Liver (tissue), 9 donors: ENCODE data around the gene MBD4. TPM values are rescaled to one million over a fixed set of nuclear protein-coding genes. Genes with fewer than 3 reads are reported as not detected.

Experiments used
- DNase-seq: peaks from one replicate; pipeline ENCODE4 v3.0.0-alpha.2; 2017; ENCODE audit warnings: low spot score
- H3K27ac ChIP-seq, 2 donors: one replicate each; pipeline ENCODE4 v1.7.0; 2013; ENCODE audit warnings: inconsistent platforms in 2 of 2, low read length in 2 of 2, control low read depth in 1 of 2, low read depth in 1 of 2, mild to moderate bottlenecking in 1 of 2
- H3K27me3 ChIP-seq, 4 donors: one replicate each; pipeline versions ENCODE4 v1.6.1 to v1.7.0; 2013; ENCODE audit warnings: low read length in 3 of 4, inconsistent platforms in 1 of 4, mild to moderate bottlenecking in 1 of 4, moderate library complexity in 1 of 4; ENCODE audit not compliant: control insufficient read depth in 4 of 4, insufficient read depth in 4 of 4
- H3K36me3 ChIP-seq, 4 donors: one replicate each; pipeline versions ENCODE4 v1.6.1 to v1.7.0; 2013; ENCODE audit warnings: low read length in 3 of 4, mild to moderate bottlenecking in 3 of 4, low read depth in 1 of 4, moderate library complexity in 1 of 4; ENCODE audit not compliant: control insufficient read depth in 4 of 4, insufficient read depth in 3 of 4
- H3K4me1 ChIP-seq, 4 donors: one replicate each; pipeline versions ENCODE4 v1.6.1 to v1.7.0; 2013; ENCODE audit warnings: low read length in 3 of 4, mild to moderate bottlenecking in 3 of 4, moderate library complexity in 1 of 4; ENCODE audit not compliant: control insufficient read depth in 4 of 4, insufficient read depth in 4 of 4
- H3K4me3 ChIP-seq, 3 donors: one replicate each; pipeline versions ENCODE4 v1.6.1 to v1.7.0; 2013; ENCODE audit warnings: low read length in 3 of 3, control low read depth in 1 of 3, low read depth in 1 of 3, mild to moderate bottlenecking in 1 of 3
- H3K9ac ChIP-seq, 2 donors: one replicate each; pipeline ENCODE4 v1.7.0; 2013; ENCODE audit warnings: low read length in 2 of 2, mild to moderate bottlenecking in 2 of 2, moderate library complexity in 2 of 2, control low read depth in 1 of 2, low read depth in 1 of 2
- H3K9me3 ChIP-seq, 4 donors: one replicate each; pipeline versions ENCODE4 v1.6.1 to v1.7.0; 2013; ENCODE audit warnings: low read length in 3 of 4; ENCODE audit not compliant: control insufficient read depth in 4 of 4
- EGR1 ChIP-seq, 2 donors: IDR thresholded peaks; 2 replicates each; pipeline ENCODE4 v1.6.1; 2016 to 2018; ENCODE audit warnings: antibody characterized with exemption in 2 of 2, low read depth in 2 of 2
- FOXA1 ChIP-seq: IDR thresholded peaks from 2 replicates; pipeline ENCODE4 v1.6.1; 2016; ENCODE audit warnings: antibody characterized with exemption
- FOXA2 ChIP-seq: IDR thresholded peaks from 2 replicates; pipeline ENCODE4 v1.6.1; 2016; ENCODE audit warnings: antibody characterized with exemption
- GABPA ChIP-seq, 2 donors: IDR thresholded peaks in 1 of 2; conservative IDR thresholded peaks in 1 of 2; 2 replicates each; pipeline ENCODE4 v1.6.1; 2016; ENCODE audit warnings: antibody characterized with exemption in 2 of 2, mild to moderate bottlenecking in 1 of 2, moderate library complexity in 1 of 2
- HNF4A ChIP-seq, 2 donors: conservative IDR thresholded peaks; 2 replicates each; pipeline ENCODE4 v1.6.1; 2016; ENCODE audit warnings: antibody characterized with exemption in 2 of 2, mild to moderate bottlenecking in 2 of 2
- HNF4G ChIP-seq: IDR thresholded peaks from 2 replicates; pipeline ENCODE4 v1.6.1; 2016; ENCODE audit warnings: antibody characterized with exemption
- JUND ChIP-seq, 2 donors: IDR thresholded peaks; 2 replicates each; pipeline ENCODE4 v1.6.1; 2016; ENCODE audit warnings: antibody characterized with exemption in 2 of 2
- NR2F2 ChIP-seq: IDR thresholded peaks from 2 replicates; pipeline ENCODE4 v1.6.1; 2016; ENCODE audit warnings: antibody characterized with exemption
- RAD21 ChIP-seq, 2 donors: IDR thresholded peaks; 2 replicates each; pipeline ENCODE4 v1.6.1; 2016; ENCODE audit warnings: antibody characterized with exemption in 2 of 2, mild to moderate bottlenecking in 2 of 2
- RXRA ChIP-seq, 2 donors: IDR thresholded peaks; 2 replicates each; pipeline ENCODE4 v1.6.1; 2017 to 2018; ENCODE audit warnings: antibody characterized with exemption in 2 of 2, mild to moderate bottlenecking in 1 of 2
- SP1 ChIP-seq: IDR thresholded peaks from 2 replicates; pipeline ENCODE4 v1.6.1; 2018; ENCODE audit warnings: antibody characterized with exemption, mild to moderate bottlenecking
- TAF1 ChIP-seq: conservative IDR thresholded peaks from 2 replicates; pipeline ENCODE4 v1.6.1; 2016; ENCODE audit warnings: antibody characterized with exemption, mild to moderate bottlenecking
- YY1 ChIP-seq: IDR thresholded peaks from 2 replicates; pipeline ENCODE4 v1.6.1; 2016; ENCODE audit warnings: antibody characterized with exemption, mild to moderate bottlenecking
- ZBTB33 ChIP-seq: IDR thresholded peaks from 2 replicates; pipeline ENCODE4 v1.6.1; 2016; ENCODE audit warnings: antibody characterized with exemption
- WGBS: extraction: QIAGEN DNeasy Blood & Tissue Kit; methylation state at CpG from one replicate; pipeline ENCODE4 v1.1.7; 2013; 5-methylcytosine and 5-hydroxymethylcytosine counted together
- polyA plus RNA-seq, 2 donors: library from polyadenylated mRNA; stranded (reverse) in 1 of 2; unstranded in 1 of 2; fragments of 200-250 nt in 1 of 2; fragments of >200 nt in 1 of 2; fragmentation: Nextera tagmentation in 1 of 2; extraction: Ambion mirVana in 1 of 2; gene quantifications; one replicate each; pipeline versions ENCODE4 v1.2.1 to v1.2.3, GENCODE V29; 2013 to 2015
- total RNA-seq, 2 donors: library from RNA; depleted of rRNA; stranded (reverse); fragments of >200 nt; gene quantifications; one replicate each; pipeline ENCODE4 v1.2.3, GENCODE V29; 2014
- TF ChIP-seq, protein P1 (sequence below): IDR thresholded peaks from 2 replicates; pipeline ENCODE4 v1.6.1; 2016; ENCODE audit warnings: antibody characterized with exemption, mild to moderate bottlenecking
- TF ChIP-seq, protein P2 (sequence below): IDR thresholded peaks from 2 replicates; pipeline ENCODE4 v1.6.1; 2016; ENCODE audit warnings: antibody characterized with exemption
- TF ChIP-seq, protein P3 (sequence below): fragments of 150-350 bp; IDR thresholded peaks from 2 replicates; pipeline ENCODE4 v1.5.1; 2017; ENCODE audit warnings: improper control_type of control experiment, low read depth, low read length; ENCODE audit not compliant: missing input control
- TF ChIP-seq, protein P4 (sequence below): IDR thresholded peaks from 2 replicates; pipeline ENCODE4 v1.6.1; 2016; ENCODE audit warnings: antibody characterized with exemption
- donor health status: healthy.
- donor health status: healthy.
- donor health status: healthy.
- donor health status: healthy.
- donor health status: healthy.

Gene MBD4
- total and polyA plus RNA-seq, 4 donors, result 16.9 to 24.8 (median 17.2) TPM

- 12% methylated on average over 4 of the region's 4 CpGs for WGBS
- Histone ChIP-seq H3K9ac (peak overlapping the region; percentile 42 to 67), H3K36me3 (peaks cover 0 to 6% (median 5%) of the 10 kb centered on the region in 4 donors), H3K9me3 (no peaks in the 10 kb centered on the region), H3K4me3 (no peak overlapping the region), H3K27me3 (no peaks in the 10 kb centered on the region), H3K4me1 (peaks cover 0 to 53% (median 30%) of the 10 kb centered on the region in 4 donors), H3K27ac (peak overlapping the region; percentile 55 to 65)
- TF ChIP-seq RXRA (IDR thresholded peaks at IDR 0.05) (peak in 1 of 2 donors; percentile 10), ZBTB33 (no peak), RAD21 (IDR thresholded peaks at IDR 0.05) (peak; percentile 40 to 52), SP1 (peak; percentile 40), FOXA1 (no peak), GABPA (IDR thresholded peaks at IDR 0.05 in 1 of 2, conservative IDR thresholded peaks at IDR 0.05 in 1 of 2) (no peak), NR2F2 (peak; percentile 42), TAF1 (no peak), HNF4G (no peak), JUND (IDR thresholded peaks at IDR 0.05) (no peak), YY1 (peak; percentile 69), HNF4A (conservative IDR thresholded peaks at IDR 0.05) (no peak), EGR1 (IDR thresholded peaks at IDR 0.05; ENCODE audit: low read depth in 2 of 2) (no peak), FOXA2 (no peak)
- TF ChIP-seq, protein P1, sequence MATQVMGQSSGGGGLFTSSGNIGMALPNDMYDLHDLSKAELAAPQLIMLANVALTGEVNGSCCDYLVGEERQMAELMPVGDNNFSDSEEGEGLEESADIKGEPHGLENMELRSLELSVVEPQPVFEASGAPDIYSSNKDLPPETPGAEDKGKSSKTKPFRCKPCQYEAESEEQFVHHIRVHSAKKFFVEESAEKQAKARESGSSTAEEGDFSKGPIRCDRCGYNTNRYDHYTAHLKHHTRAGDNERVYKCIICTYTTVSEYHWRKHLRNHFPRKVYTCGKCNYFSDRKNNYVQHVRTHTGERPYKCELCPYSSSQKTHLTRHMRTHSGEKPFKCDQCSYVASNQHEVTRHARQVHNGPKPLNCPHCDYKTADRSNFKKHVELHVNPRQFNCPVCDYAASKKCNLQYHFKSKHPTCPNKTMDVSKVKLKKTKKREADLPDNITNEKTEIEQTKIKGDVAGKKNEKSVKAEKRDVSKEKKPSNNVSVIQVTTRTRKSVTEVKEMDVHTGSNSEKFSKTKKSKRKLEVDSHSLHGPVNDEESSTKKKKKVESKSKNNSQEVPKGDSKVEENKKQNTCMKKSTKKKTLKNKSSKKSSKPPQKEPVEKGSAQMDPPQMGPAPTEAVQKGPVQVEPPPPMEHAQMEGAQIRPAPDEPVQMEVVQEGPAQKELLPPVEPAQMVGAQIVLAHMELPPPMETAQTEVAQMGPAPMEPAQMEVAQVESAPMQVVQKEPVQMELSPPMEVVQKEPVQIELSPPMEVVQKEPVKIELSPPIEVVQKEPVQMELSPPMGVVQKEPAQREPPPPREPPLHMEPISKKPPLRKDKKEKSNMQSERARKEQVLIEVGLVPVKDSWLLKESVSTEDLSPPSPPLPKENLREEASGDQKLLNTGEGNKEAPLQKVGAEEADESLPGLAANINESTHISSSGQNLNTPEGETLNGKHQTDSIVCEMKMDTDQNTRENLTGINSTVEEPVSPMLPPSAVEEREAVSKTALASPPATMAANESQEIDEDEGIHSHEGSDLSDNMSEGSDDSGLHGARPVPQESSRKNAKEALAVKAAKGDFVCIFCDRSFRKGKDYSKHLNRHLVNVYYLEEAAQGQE, result no peak
- TF ChIP-seq, protein P2, sequence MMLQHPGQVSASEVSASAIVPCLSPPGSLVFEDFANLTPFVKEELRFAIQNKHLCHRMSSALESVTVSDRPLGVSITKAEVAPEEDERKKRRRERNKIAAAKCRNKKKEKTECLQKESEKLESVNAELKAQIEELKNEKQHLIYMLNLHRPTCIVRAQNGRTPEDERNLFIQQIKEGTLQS, result no peak
- TF ChIP-seq, protein P3, sequence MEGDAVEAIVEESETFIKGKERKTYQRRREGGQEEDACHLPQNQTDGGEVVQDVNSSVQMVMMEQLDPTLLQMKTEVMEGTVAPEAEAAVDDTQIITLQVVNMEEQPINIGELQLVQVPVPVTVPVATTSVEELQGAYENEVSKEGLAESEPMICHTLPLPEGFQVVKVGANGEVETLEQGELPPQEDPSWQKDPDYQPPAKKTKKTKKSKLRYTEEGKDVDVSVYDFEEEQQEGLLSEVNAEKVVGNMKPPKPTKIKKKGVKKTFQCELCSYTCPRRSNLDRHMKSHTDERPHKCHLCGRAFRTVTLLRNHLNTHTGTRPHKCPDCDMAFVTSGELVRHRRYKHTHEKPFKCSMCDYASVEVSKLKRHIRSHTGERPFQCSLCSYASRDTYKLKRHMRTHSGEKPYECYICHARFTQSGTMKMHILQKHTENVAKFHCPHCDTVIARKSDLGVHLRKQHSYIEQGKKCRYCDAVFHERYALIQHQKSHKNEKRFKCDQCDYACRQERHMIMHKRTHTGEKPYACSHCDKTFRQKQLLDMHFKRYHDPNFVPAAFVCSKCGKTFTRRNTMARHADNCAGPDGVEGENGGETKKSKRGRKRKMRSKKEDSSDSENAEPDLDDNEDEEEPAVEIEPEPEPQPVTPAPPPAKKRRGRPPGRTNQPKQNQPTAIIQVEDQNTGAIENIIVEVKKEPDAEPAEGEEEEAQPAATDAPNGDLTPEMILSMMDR, result no peak
- TF ChIP-seq, protein P4, sequence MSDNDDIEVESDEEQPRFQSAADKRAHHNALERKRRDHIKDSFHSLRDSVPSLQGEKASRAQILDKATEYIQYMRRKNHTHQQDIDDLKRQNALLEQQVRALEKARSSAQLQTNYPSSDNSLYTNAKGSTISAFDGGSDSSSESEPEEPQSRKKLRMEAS, result peak; percentile 54
- DNase-seq, result no peak
These were observed 2.0 kb upstream of the MBD4 start for GRCh38 chr3:129441782-129442181.
